ENCODE results near the gene HMCN2.

- TF ChIP-seq POLR2AphosphoS5 (IDR thresholded peaks at IDR 0.05) (no peak), POLR2A (IDR thresholded peaks at IDR 0.05) (no peak)
- TF ChIP-seq, protein P1, sequence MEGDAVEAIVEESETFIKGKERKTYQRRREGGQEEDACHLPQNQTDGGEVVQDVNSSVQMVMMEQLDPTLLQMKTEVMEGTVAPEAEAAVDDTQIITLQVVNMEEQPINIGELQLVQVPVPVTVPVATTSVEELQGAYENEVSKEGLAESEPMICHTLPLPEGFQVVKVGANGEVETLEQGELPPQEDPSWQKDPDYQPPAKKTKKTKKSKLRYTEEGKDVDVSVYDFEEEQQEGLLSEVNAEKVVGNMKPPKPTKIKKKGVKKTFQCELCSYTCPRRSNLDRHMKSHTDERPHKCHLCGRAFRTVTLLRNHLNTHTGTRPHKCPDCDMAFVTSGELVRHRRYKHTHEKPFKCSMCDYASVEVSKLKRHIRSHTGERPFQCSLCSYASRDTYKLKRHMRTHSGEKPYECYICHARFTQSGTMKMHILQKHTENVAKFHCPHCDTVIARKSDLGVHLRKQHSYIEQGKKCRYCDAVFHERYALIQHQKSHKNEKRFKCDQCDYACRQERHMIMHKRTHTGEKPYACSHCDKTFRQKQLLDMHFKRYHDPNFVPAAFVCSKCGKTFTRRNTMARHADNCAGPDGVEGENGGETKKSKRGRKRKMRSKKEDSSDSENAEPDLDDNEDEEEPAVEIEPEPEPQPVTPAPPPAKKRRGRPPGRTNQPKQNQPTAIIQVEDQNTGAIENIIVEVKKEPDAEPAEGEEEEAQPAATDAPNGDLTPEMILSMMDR (IDR thresholded peaks at IDR 0.05), result no peak
These were observed 81.5 kb downstream of the HMCN2 start for GRCh38 chr9:130347036-130347435.

Data from stomach (tissue), 4 donors.